Endothelial cell of umbilical vein (primary cell): ENCODE results near the gene TMEM87B. TPM values are rescaled to one million over a fixed set of nuclear protein-coding genes. Genes with fewer than 3 reads are reported as not detected.
A peak's percentile ranks its signal among the peaks of the same experiment; 100 is the strongest.

Experiments
- BruUV-seq: library from RNA; stranded (reverse); fragments of 400-500 nt; replicated peaks from 2 replicates; lab custom pipeline; 2021; lab: Mats Ljungman, UMichigan
- CTCF ChIA-PET: fragments of 300-600, 350-600 bp; sonication (Branson Sonifier 250); formaldehyde crosslinking; loops from one replicate; lab custom pipeline; 2021; ENCODE audit warnings: antibody characterized with exemption, inconsistent platforms; lab: Charles Lee
- POLR2A ChIA-PET: fragments of 300-600, 350-600 bp; sonication (Branson Sonifier 250); formaldehyde crosslinking; loops from one replicate; lab custom pipeline; 2021; ENCODE audit warnings: antibody characterized with exemption, inconsistent platforms; lab: Charles Lee
- DNase-seq: peaks from one replicate; pipeline ENCODE4 v3.0.0-alpha.2; 2011; ENCODE audit warnings: low read depth, low spot score
- FAIRE-seq: peaks from 2 replicates; lab custom pipeline; 2011; peaks lifted over from hg19 to GRCh38; lab: Jason Lieb, UNC
- H2AFZ ChIP-seq: 2 replicates; pipeline ENCODE4 v1.6.0; 2012; ENCODE audit warnings: low read depth, low read length, control low read depth, inconsistent platforms
- H3K27ac ChIP-seq: 2 replicates; pipeline ENCODE4 v1.5.1; 2011; ENCODE audit warnings: low read depth, mild to moderate bottlenecking, control low read depth, low read length, moderate library complexity; ENCODE audit not compliant: insufficient read depth
- H3K27me3 ChIP-seq, 2 experiments: 2 replicates each; pipeline versions ENCODE4 v1.6.0 to v1.6.1; 2011; ENCODE audit warnings: low read length in 2 of 2, mixed read lengths in 1 of 2; ENCODE audit not compliant: control insufficient read depth in 2 of 2, insufficient read depth in 2 of 2
- H3K36me3 ChIP-seq, 2 experiments: 2 replicates in 1 of 2; 3 replicates in 1 of 2; pipeline ENCODE4 v1.5.1; 2011; ENCODE audit warnings: low read length in 2 of 2, mild to moderate bottlenecking in 1 of 2, moderate library complexity in 1 of 2; ENCODE audit not compliant: control insufficient read depth in 2 of 2, insufficient read depth in 2 of 2; ENCODE audit errors: extremely low read depth in 1 of 2
- H3K4me1 ChIP-seq: 3 replicates; pipeline ENCODE4 v1.5.1; 2011; ENCODE audit warnings: mild to moderate bottlenecking, low read length; ENCODE audit not compliant: control insufficient read depth, insufficient read depth; ENCODE audit errors: extremely low read depth
- H3K4me2 ChIP-seq: 2 replicates; pipeline ENCODE4 v1.6.1; 2011; ENCODE audit warnings: low read length, control low read depth, mixed read lengths; ENCODE audit not compliant: insufficient read depth
- H3K4me3 ChIP-seq, 3 experiments: fragments of 200-600 bp in 1 of 3; sonication (generic), shearing (Covaris generic) in 1 of 3; replicated peaks in 1 of 3; 2 replicates each; pipeline ENCODE4 v1.5.1; 2011 to 2016; ENCODE audit warnings: control low read depth in 3 of 3, low read length in 3 of 3, mild to moderate bottlenecking in 2 of 3, inconsistent platforms in 1 of 3, low read depth in 1 of 3, moderate library complexity in 1 of 3; ENCODE audit not compliant: insufficient read depth in 1 of 3
- H3K79me2 ChIP-seq: 2 replicates; pipeline ENCODE4 v1.6.0; 2012; ENCODE audit warnings: low read length, inconsistent platforms; ENCODE audit not compliant: control insufficient read depth, insufficient read depth
- H3K9ac ChIP-seq: replicated peaks from 2 replicates; pipeline ENCODE3; 2011; ENCODE audit warnings: low read length, control low read depth; ENCODE audit not compliant: insufficient read depth; ENCODE audit errors: extremely low read depth
- H3K9me1 ChIP-seq: replicated peaks from 3 replicates; pipeline ENCODE4 v1.6.0; 2011; ENCODE audit warnings: mild to moderate bottlenecking, low read length; ENCODE audit not compliant: control insufficient read depth, insufficient read depth; ENCODE audit errors: extremely low read depth
- H3K9me3 ChIP-seq: replicated peaks from 2 replicates; pipeline ENCODE4 v1.5.1; 2012; ENCODE audit warnings: low read length, inconsistent platforms; ENCODE audit not compliant: control insufficient read depth, insufficient read depth
- H4K20me1 ChIP-seq: replicated peaks from 2 replicates; pipeline ENCODE3; 2011; ENCODE audit warnings: mild to moderate bottlenecking, low read length; ENCODE audit not compliant: control insufficient read depth, insufficient read depth; ENCODE audit errors: extremely low read depth
- CTCF ChIP-seq, 2 donors: IDR thresholded peaks; 1 replicate in 1 of 2; 2 replicates in 1 of 2; pipeline ENCODE4 v1.5.1; 2011; ENCODE audit warnings: low read length in 2 of 2, mild to moderate bottlenecking in 2 of 2, moderate library complexity in 2 of 2, control low read depth in 1 of 2, inconsistent platforms in 1 of 2, low read depth in 1 of 2; ENCODE audit not compliant: insufficient read depth in 1 of 2; ENCODE audit errors: extremely low read depth in 1 of 2
- EZH2 ChIP-seq: IDR thresholded peaks from 2 replicates; pipeline ENCODE4 v1.6.1; 2012; ENCODE audit warnings: borderline replicate concordance, low read depth, mild to moderate bottlenecking, moderate library complexity, low read length, inconsistent platforms; ENCODE audit not compliant: severe bottlenecking
- FOS ChIP-seq: IDR thresholded peaks from 2 replicates; pipeline ENCODE4 v1.6.1; 2011; ENCODE audit warnings: mild to moderate bottlenecking, low read length, moderate library complexity, borderline replicate concordance; ENCODE audit not compliant: insufficient read depth
- GATA2 ChIP-seq: IDR thresholded peaks from 2 replicates; pipeline ENCODE4 v1.7.0; 2011; ENCODE audit warnings: low read depth, mild to moderate bottlenecking, moderate library complexity, mixed read lengths, low read length; ENCODE audit not compliant: insufficient read length, insufficient read depth
- JUN ChIP-seq: IDR thresholded peaks from 2 replicates; pipeline ENCODE4 v1.6.1; 2011; ENCODE audit warnings: borderline replicate concordance, low read depth; ENCODE audit not compliant: insufficient read length, insufficient read depth
- MYC ChIP-seq: IDR thresholded peaks from one replicate; pipeline ENCODE4 v1.6.1; 2011; ENCODE audit warnings: mild to moderate bottlenecking, low read depth, low read length
- POLR2A ChIP-seq: IDR thresholded peaks from 2 replicates; pipeline ENCODE4 v1.6.1; 2012; ENCODE audit warnings: low read depth, mild to moderate bottlenecking, control low read depth, low read length
- POLR2AphosphoS5 ChIP-seq: IDR thresholded peaks from 2 replicates; pipeline ENCODE4 v1.6.1; 2012; ENCODE audit warnings: low read depth, mild to moderate bottlenecking, control low read depth, low read length, moderate library complexity; ENCODE audit not compliant: insufficient read depth
- dilution Hi-C: fragments of 300-500 bp; cut with MboI; formaldehyde crosslinking; loops from one replicate; pipeline ENCODE4 v1.15.0; 2019; ENCODE audit warnings: low sequenced_read_pairs; ENCODE audit not compliant: extremely low pct_ligation_motif_present
- intact Hi-C: fragments of 100-400 bp; cut with micrococcal nuclease; formaldehyde crosslinking; loops from one replicate; pipeline ENCODE4 v1.10.0; 2022
- polyA plus RNA-seq, 4 experiments: library from polyadenylated mRNA; depleted of rRNA in 3 of 4; stranded (reverse) in 3 of 4; unstranded in 1 of 4; fragments of >200 nt; gene quantifications; 2 replicates each; pipeline versions ENCODE4 v1.2.1 to v1.2.3, GENCODE V29; 2011 to 2012; ENCODE audit warnings: missing spikeins in 1 of 4
- total RNA-seq: library from RNA; stranded (reverse); gene quantifications from 2 replicates; pipeline ENCODE4 v1.2.3, GENCODE V29; 2021
- TF ChIP-seq, protein P1 (sequence below): IDR thresholded peaks from 2 replicates; pipeline ENCODE4 v1.6.1; 2011; ENCODE audit not compliant: insufficient read depth, insufficient read length

Gene TMEM87B
- total and polyA plus RNA-seq, 2 donors (not counting 3 experiments of a cell fraction or from before 2014, with no cell fraction given): 17.6 to 21.5 TPM

DNA sequence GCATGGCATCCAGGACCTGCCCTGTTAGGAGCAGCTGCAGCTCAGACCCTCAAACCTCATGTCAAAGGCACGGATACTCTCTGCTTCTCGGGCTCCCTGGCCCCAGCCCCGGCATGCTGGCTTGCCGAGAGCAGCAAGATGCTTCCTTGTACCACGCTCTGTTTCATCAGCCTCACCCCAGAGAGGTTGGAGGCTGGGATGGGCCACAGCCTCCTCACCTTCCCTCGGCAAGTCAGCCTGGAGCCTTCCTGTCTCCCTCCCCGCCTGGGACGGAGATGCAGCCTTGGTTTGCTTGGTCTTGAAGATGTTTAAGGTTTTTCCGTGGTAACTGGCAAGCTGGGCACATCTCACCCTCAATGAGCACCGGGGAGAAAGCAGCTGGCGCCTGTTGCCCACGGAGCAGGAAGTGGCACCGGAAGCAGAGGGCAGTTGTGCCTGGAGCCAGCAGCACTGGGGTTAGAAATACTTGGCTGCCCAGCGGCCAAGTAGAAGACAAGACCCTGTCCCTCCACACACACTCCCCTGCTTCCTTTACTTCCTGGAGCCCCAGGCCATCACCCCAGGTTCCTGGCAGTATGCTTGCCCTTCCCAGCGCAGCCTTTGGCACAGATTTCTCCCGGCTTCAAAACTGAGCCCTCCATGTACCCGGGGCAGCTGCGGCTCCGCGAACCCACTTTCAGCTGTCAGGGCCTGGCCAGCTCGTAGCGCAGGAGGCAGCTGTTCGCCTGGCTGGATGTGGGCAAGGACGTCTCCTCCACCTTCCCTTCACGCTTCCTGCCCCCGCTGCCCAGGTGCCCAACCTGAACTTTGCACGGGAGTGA is 100.5 kb downstream of the TMEM87B start:
- DNase-seq (peak; percentile 33), FAIRE-seq (peak; percentile 86)
- H3K9ac ChIP-seq: no peak overlapping the region

DNA sequence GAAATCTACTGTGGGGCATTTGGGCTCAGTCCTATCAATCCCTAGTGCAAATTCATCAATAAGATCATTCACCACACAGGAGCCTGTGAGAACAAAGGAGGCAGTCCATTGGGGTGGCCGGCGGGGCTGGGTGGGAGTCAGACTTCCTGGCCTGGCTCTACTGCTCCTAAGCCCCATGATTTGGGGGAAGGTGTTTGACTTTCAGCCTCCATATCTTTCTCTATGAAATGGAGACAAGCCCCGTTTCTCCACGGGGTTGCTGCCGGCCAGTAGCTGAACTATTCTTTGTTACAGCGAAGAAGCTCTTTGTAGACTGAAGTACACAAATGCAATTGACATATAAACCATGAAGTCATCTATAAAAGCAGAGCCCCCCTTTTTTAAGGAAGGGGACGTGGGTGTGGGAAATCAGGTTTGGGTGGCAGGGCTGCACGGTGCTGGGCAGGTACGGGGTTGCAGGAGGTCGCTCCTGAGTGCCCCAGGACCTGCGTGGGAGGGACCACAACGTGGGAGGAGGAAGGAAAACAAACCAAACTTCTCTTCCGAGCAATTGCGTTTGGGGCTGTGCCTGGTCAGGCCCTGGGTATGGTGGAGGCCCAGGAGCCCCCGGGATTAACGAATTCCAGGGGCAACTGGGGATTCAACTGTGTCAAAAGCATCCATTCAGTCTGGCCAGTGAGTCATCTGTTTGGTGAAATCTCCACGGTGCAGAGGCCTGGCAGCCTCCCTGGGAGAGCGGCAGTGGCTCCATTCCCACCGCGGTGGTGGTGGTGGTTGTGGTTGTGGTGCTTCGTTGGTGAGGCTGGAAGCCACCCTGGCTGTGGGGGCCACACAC is 101.3 kb downstream of the TMEM87B start:
- intact Hi-C loops: no loop called here
- DNase-seq: no peak
- H3K9ac ChIP-seq: no peak overlapping the region

More for the DNA sequence above, 100.5 kb downstream of the TMEM87B start:
- peaks cover 14% of the 10 kb centered on the region for H3K4me1 ChIP-seq
- ChIA-PET CTCF (interaction anchor here (0.7 to 1.6 kb wide), 3 partner anchors 10 to 104 kb away, joined by 3 to 5 read pairs (median 4); no protein-coding TSS in a partner anchor), POLR2A (no interaction called here)
- no peaks in the 10 kb centered on the region for H3K9me3 ChIP-seq
- peak overlapping the region; percentile 37 for H3K4me2 ChIP-seq
- TF ChIP-seq GATA2 (no peak), POLR2A (no peak), POLR2AphosphoS5 (no peak)
- no peak overlapping the region for H3K4me3 ChIP-seq
- peak overlapping the region; percentile 43 for H2AFZ ChIP-seq
- no peaks in the 10 kb centered on the region for H3K36me3 ChIP-seq
- dilution Hi-C loops: no loop called here
- H3K9me1 ChIP-seq: no peaks in the 10 kb centered on the region
- no peaks in the 10 kb centered on the region for H3K79me2 ChIP-seq
- H4K20me1 ChIP-seq: no peaks in the 10 kb centered on the region
- H3K27ac ChIP-seq: peak overlapping the region; percentile 0
- intact Hi-C loops: no loop called here
- BruUV-seq: no TSS peak
- H3K27me3 ChIP-seq: no peaks in the 10 kb centered on the region

More for the DNA sequence above, 101.3 kb downstream of the TMEM87B start:
- no peak overlapping the region for H3K4me3 ChIP-seq
- no peaks in the 10 kb centered on the region for H3K36me3 ChIP-seq
- H3K27me3 ChIP-seq: no peaks in the 10 kb centered on the region
- dilution Hi-C loops: no loop called here
- FAIRE-seq: no peak
- H4K20me1 ChIP-seq: no peaks in the 10 kb centered on the region
- H3K27ac ChIP-seq: peak overlapping the region; percentile 0
- ChIA-PET POLR2A (no interaction called here), CTCF (interaction anchor here (1.6 kb wide), 1 partner anchor 60 kb away, joined by 5 read pairs; no protein-coding TSS in a partner anchor)
- H3K79me2 ChIP-seq: no peaks in the 10 kb centered on the region
- H2AFZ ChIP-seq: peak overlapping the region; percentile 43
- H3K4me1 ChIP-seq: peaks cover 11% of the 10 kb centered on the region
- peak overlapping the region; percentile 37 for H3K4me2 ChIP-seq
- no peaks in the 10 kb centered on the region for H3K9me1 ChIP-seq
- TF ChIP-seq POLR2A (no peak), JUN (no peak), POLR2AphosphoS5 (no peak), FOS (no peak), MYC (no peak), EZH2 (no peak), CTCF (IDR thresholded peaks at IDR 0.05; ENCODE audit: extremely low read depth in 1 of 2, insufficient read depth in 1 of 2, low read depth in 1 of 2, low read length in 2 of 2) (no peak), GATA2 (no peak)
- TF ChIP-seq, protein P1, sequence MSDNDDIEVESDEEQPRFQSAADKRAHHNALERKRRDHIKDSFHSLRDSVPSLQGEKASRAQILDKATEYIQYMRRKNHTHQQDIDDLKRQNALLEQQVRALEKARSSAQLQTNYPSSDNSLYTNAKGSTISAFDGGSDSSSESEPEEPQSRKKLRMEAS: no peak
- BruUV-seq: no TSS peak
- H3K9me3 ChIP-seq: no peaks in the 10 kb centered on the region
